Brain microvascular endothelial cell (primary cell): ENCODE data around the gene PHACTR1.

ENCODE experiments used
- DNase-seq: peaks from one replicate; pipeline ENCODE4 v3.0.0-alpha.2; 2020
- H3K27ac ChIP-seq: fragments of 250-450 bp; sonication (Bioruptor Pico); 2 replicates; pipeline ENCODE4 v1.5.1; 2020; ENCODE audit warnings: mild to moderate bottlenecking, moderate library complexity
- H3K27me3 ChIP-seq: fragments of 250-450 bp; sonication (Bioruptor Pico); replicated peaks from 2 replicates; pipeline ENCODE4 v1.5.1; 2020; ENCODE audit warnings: mild to moderate bottlenecking
- H3K36me3 ChIP-seq: fragments of 250-450 bp; sonication (Bioruptor Pico); replicated peaks from 2 replicates; pipeline ENCODE4 v1.5.1; 2020; ENCODE audit warnings: mild to moderate bottlenecking
- H3K4me3 ChIP-seq: 2 replicates; pipeline ENCODE4 v1.5.1; 2011; ENCODE audit warnings: low read depth, mild to moderate bottlenecking, control low read depth, low read length, moderate library complexity
- CTCF ChIP-seq: IDR thresholded peaks from 2 replicates; pipeline ENCODE4 v1.5.1; 2011; ENCODE audit warnings: low read depth, mild to moderate bottlenecking, moderate library complexity, low read length, control low read depth, inconsistent platforms; ENCODE audit errors: missing control alignments
- in situ Hi-C: cut with HindIII; loops from 2 replicates; pipeline ENCODE4 v1.10.0; 2017; ENCODE audit warnings: low sequenced_read_pairs, low pct_ligation_motif_present

PHACTR1 gene

GRCh38 chr6:13278164-13278563 lies 561.6 kb downstream of the PHACTR1 start:
- in situ Hi-C loops: no loop called here
- H3K4me3 ChIP-seq: no peak overlapping the region
- DNase-seq: no peak
- no peaks in the 10 kb centered on the region for H3K36me3 ChIP-seq
- H3K27ac ChIP-seq: no peak overlapping the region
- no peaks in the 10 kb centered on the region for H3K27me3 ChIP-seq
- TF ChIP-seq CTCF: no peak

GRCh38 chr6:13278991-13279390 lies 562.4 kb downstream of the PHACTR1 start:
- no peaks in the 10 kb centered on the region for H3K36me3 ChIP-seq
- H3K4me3 ChIP-seq: no peak overlapping the region
- H3K27ac ChIP-seq: no peak overlapping the region
- in situ Hi-C loops: no loop called here
- TF ChIP-seq CTCF: no peak
- no peak for DNase-seq
- no peaks in the 10 kb centered on the region for H3K27me3 ChIP-seq

GRCh38 chr6:13280254-13280653 lies 563.7 kb downstream of the PHACTR1 start:
- in situ Hi-C loops: no loop called here
- DNase-seq: no peak
- no peak overlapping the region for H3K27ac ChIP-seq
- no peak overlapping the region for H3K4me3 ChIP-seq
- no peaks in the 10 kb centered on the region for H3K27me3 ChIP-seq
- TF ChIP-seq CTCF: no peak
- no peaks in the 10 kb centered on the region for H3K36me3 ChIP-seq

GRCh38 chr6:13281686-13282085 lies 565.1 kb downstream of the PHACTR1 start:
- in situ Hi-C loops: no loop called here

GRCh38 chr6:13282393-13283069 lies 566.0 kb downstream of the PHACTR1 start:
- TF ChIP-seq CTCF: no peak
- Histone ChIP-seq H3K27ac (no peak overlapping the region), H3K27me3 (no peaks in the 10 kb centered on the region), H3K4me3 (no peak overlapping the region), H3K36me3 (no peaks in the 10 kb centered on the region)
- in situ Hi-C loops: no loop called here
- DNase-seq: no peak

More at GRCh38 chr6:13281686-13282085, 565.1 kb downstream of the PHACTR1 start:
- Histone ChIP-seq H3K27ac (no peak overlapping the region), H3K27me3 (no peaks in the 10 kb centered on the region), H3K36me3 (no peaks in the 10 kb centered on the region), H3K4me3 (no peak overlapping the region)
- no peak for DNase-seq
- TF ChIP-seq CTCF: no peak

GRCh38 chr6:13283331-13283730 lies 566.8 kb downstream of the PHACTR1 start:
- Histone ChIP-seq H3K36me3 (no peaks in the 10 kb centered on the region), H3K27me3 (no peaks in the 10 kb centered on the region), H3K27ac (no peak overlapping the region), H3K4me3 (no peak overlapping the region)
- no peak for TF ChIP-seq CTCF
- no peak for DNase-seq
- in situ Hi-C loops: no loop called here
